COLO668 (cell line): ENCODE results near the gene CCDC88B.

Experiments
- DNase-seq: peaks from one replicate; lab custom pipeline; 2025; ENCODE audit not compliant: unreplicated experiment; lab: John Stamatoyannopoulos, UW

CCDC88B gene

GRCh38 chr11:64406221-64406946 is 66.4 kb downstream of the CCDC88B start:
- no peak for DNase-seq
